Choroid plexus epithelial cell (primary cell): ENCODE results near the gene CFAP119.

Experiments used
- DNase-seq: peaks from one replicate; pipeline ENCODE4 v3.0.0-alpha.2; 2010; ENCODE audit warnings: low read depth
- H3K4me3 ChIP-seq: 2 replicates; pipeline ENCODE4 v1.5.1; 2011; ENCODE audit warnings: low read depth, mild to moderate bottlenecking, control low read depth, low read length, moderate library complexity
- CTCF ChIP-seq: conservative IDR thresholded peaks from 2 replicates; pipeline ENCODE4 v1.5.1; 2011; ENCODE audit warnings: low read depth, mild to moderate bottlenecking, control low read depth, inconsistent platforms, low read length, moderate library complexity

The CFAP119 gene

GRCh38 chr16:30750876-30751465, 10.9 kb downstream of the CFAP119 start:
- no peak overlapping the region for H3K4me3 ChIP-seq
- no peak for TF ChIP-seq CTCF
- DNase-seq: no peak

- TF ChIP-seq CTCF: no peak
- no peak for DNase-seq
- no peak overlapping the region for H3K4me3 ChIP-seq
Measured at GRCh38 chr16:30750201-30750600, 11.7 kb downstream of the CFAP119 start.

- DNase-seq: peak; percentile 57
Measured at GRCh38 chr16:30748634-30749445, 13.0 kb downstream of the CFAP119 start.

GRCh38 chr16:30747799-30748633, 13.8 kb downstream of the CFAP119 start, which contains the start of gene PHKG2:
Gene PHKG2 (plus strand): TSS chr16:30748425. CDS start chr16:30748821, 396 bp downstream.
- peak; percentile 99 for DNase-seq
- no peak for TF ChIP-seq CTCF
- H3K4me3 ChIP-seq: peak within 1 kb of the TSS; percentile 95

More at GRCh38 chr16:30748634-30749445, 13.0 kb downstream of the CFAP119 start:
- peak overlapping the region; percentile 95 for H3K4me3 ChIP-seq
- no peak for TF ChIP-seq CTCF

- DNase-seq: peak; percentile 26
- peak overlapping the region; percentile 67 for H3K4me3 ChIP-seq
- no peak for TF ChIP-seq CTCF
Measured at GRCh38 chr16:30747331-30747730, 14.5 kb downstream of the CFAP119 start.

GRCh38 chr16:30746638-30747175, 15.2 kb downstream of the CFAP119 start:
- no peak for DNase-seq
- H3K4me3 ChIP-seq: no peak overlapping the region
- no peak for TF ChIP-seq CTCF
